HepG2 (cell line): Measurements from ENCODE around the gene TOP2A. TPM values are rescaled to one million over a fixed set of nuclear protein-coding genes. Genes with fewer than 3 reads are reported as not detected.

ENCODE experiments used
- CREB1 ChIP-seq, 2 experiments: fragments of 450-650 bp in 1 of 2; IDR thresholded peaks; 2 replicates each; pipeline ENCODE4 v1.6.1; 2016 to 2017; ENCODE audit warnings: control low read depth in 1 of 2, mild to moderate bottlenecking in 1 of 2, missing compliant biosample characterization in 1 of 2, missing genetic modification characterization in 1 of 2
- MED8 ChIP-seq: sonication (generic); formaldehyde crosslinking; IDR thresholded peaks from 2 replicates; pipeline ENCODE4 v1.8.1; 2023; ENCODE audit warnings: mild to moderate bottlenecking, missing genetic modification reagents; ENCODE audit not compliant: insufficient replicate concordance
- MXD4 ChIP-seq: IDR thresholded peaks from 2 replicates; pipeline ENCODE4 v1.6.1; 2016; ENCODE audit warnings: mild to moderate bottlenecking, missing biosample characterization, missing genetic modification reagents
- NFE2L1 ChIP-seq: sonication (generic); formaldehyde crosslinking; IDR thresholded peaks from 2 replicates; pipeline ENCODE4 v1.4.0; 2020; ENCODE audit warnings: missing genetic modification reagents, mild to moderate bottlenecking, borderline replicate concordance
- POLR2AphosphoS5 ChIP-seq: IDR thresholded peaks from 2 replicates; pipeline ENCODE4 v1.6.1; 2012; ENCODE audit warnings: low read depth, low read length
- POLR2G ChIP-seq: fragments of 200-400 bp; formaldehyde crosslinking; IDR thresholded peaks from 2 replicates; pipeline ENCODE4 v1.6.1; 2018; ENCODE audit warnings: mild to moderate bottlenecking, low read depth, low read length, moderate library complexity
- SMARCE1 ChIP-seq: fragments of 450-650 bp; IDR thresholded peaks from 2 replicates; pipeline ENCODE4 v1.6.1; 2017; ENCODE audit warnings: borderline replicate concordance
- SP2 ChIP-seq: sonication (generic); formaldehyde crosslinking; IDR thresholded peaks from 2 replicates; pipeline ENCODE4 v1.5.1; 2020; ENCODE audit warnings: mild to moderate bottlenecking, missing genetic modification reagents
- ZNF251 ChIP-seq: sonication (generic); formaldehyde crosslinking; IDR thresholded peaks from 2 replicates; pipeline ENCODE4 v1.9.0; 2021; ENCODE audit warnings: mild to moderate bottlenecking, missing genetic modification reagents
- ZNF468 ChIP-seq: sonication (generic); formaldehyde crosslinking; IDR thresholded peaks from 2 replicates; pipeline ENCODE4 v1.8.0; 2022; ENCODE audit warnings: mild to moderate bottlenecking, moderate library complexity, missing genetic modification reagents
- ZNF550 ChIP-seq: sonication (generic); formaldehyde crosslinking; IDR thresholded peaks from 2 replicates; pipeline ENCODE4 v1.4.0; 2020; ENCODE audit warnings: mild to moderate bottlenecking, missing genetic modification reagents, borderline replicate concordance
- polyA plus RNA-seq, 8 experiments: library from polyadenylated mRNA; depleted of rRNA in 3 of 8; stranded (reverse) in 7 of 8; unstranded in 1 of 8; fragments of >200 nt; fragmentation: Illumina TruSeq in 4 of 8; extraction: Trizol in 4 of 8; gene quantifications; 2 replicates each; pipeline versions ENCODE4 v1.2.1 to v1.2.3, GENCODE V29; 2011 to 2016; ENCODE audit warnings: low read depth in 4 of 8, missing spikeins in 1 of 8, mixed read lengths in 1 of 8; ENCODE audit not compliant: insufficient read depth in 1 of 8
- total RNA-seq, 5 experiments: library from RNA; depleted of rRNA; stranded (reverse); fragments of >200 nt; fragmentation: Illumina TruSeq; extraction: Trizol; gene quantifications; 2 replicates each; pipeline ENCODE4 v1.2.3, GENCODE V29; 2016; ENCODE audit warnings: low read depth in 1 of 5
- TF ChIP-seq, protein P1 (sequence below): sonication (generic); formaldehyde crosslinking; IDR thresholded peaks from 2 replicates; pipeline ENCODE4 v1.4.0; 2020; ENCODE audit warnings: mild to moderate bottlenecking, missing genetic modification reagents
- TF ChIP-seq, protein P2 (sequence below): sonication (generic); formaldehyde crosslinking; IDR thresholded peaks from 2 replicates; pipeline ENCODE4 v1.5.1; 2020; ENCODE audit warnings: mild to moderate bottlenecking, missing genetic modification reagents, moderate library complexity
- TF ChIP-seq, protein P3 (sequence below): sonication (generic); formaldehyde crosslinking; IDR thresholded peaks from 2 replicates; pipeline ENCODE4 v1.4.0; 2020; ENCODE audit warnings: mild to moderate bottlenecking, missing genetic modification reagents, borderline replicate concordance
- TF ChIP-seq, protein P4 (sequence below): IDR thresholded peaks from 2 replicates; pipeline ENCODE4 v1.6.1; 2016; ENCODE audit warnings: control low read depth
- TF ChIP-seq, protein P5 (sequence below): sonication (generic); formaldehyde crosslinking; IDR thresholded peaks from 2 replicates; pipeline ENCODE4 v1.5.0; 2020; ENCODE audit warnings: missing genetic modification reagents

The TOP2A gene
- total and polyA plus RNA-seq, 2 of the 13 experiments (the other 11 are each of a cell fraction or from before 2014, with no cell fraction given), result 108 to 327 TPM

DNA sequence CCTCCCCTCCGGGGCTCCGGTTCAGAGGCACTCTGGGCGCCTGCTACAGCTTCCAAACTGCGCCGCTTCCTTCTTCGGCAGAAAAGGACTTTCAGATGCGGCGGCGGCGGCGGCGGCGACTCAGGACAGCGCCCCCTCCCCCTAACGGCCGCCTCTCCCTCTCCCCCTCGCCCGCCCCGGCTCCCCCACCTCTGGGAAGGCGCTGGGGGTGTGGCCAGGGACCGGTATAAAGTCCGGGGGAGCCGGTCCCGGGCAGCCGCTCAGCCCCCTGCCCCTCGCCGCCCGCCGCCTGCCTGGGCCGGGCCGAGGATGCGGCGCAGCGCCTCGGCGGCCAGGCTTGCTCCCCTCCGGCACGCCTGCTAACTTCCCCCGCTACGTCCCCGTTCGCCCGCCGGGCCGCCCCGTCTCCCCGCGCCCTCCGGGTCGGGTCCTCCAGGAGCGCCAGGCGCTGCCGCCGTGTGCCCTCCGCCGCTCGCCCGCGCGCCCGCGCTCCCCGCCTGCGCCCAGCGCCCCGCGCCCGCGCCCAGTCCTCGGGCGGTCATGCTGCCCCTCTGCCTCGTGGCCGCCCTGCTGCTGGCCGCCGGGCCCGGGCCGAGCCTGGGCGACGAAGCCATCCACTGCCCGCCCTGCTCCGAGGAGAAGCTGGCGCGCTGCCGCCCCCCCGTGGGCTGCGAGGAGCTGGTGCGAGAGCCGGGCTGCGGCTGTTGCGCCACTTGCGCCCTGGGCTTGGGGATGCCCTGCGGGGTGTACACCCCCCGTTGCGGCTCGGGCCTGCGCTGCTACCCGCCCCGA is 25.7 kb upstream of the TOP2A start, which contains the start of gene IGFBP4 (continued):
- TF ChIP-seq SP2 (CRISPR knock-in tag) (no peak; the same call in 1 of the 2 replicates), MXD4 (CRISPR knock-in tag) (no peak), SMARCE1 (no peak), POLR2G (0 out of 2 replicates have a peak, but pooled peaks have one; percentile 38), MED8 (CRISPR knock-in tag) (peak; percentile 72), NFE2L1 (no peak; the same call in 1 of the 2 replicates), ZNF550 (CRISPR knock-in tag) (peak; percentile 52; the same call in 1 of the 2 replicates), CREB1 (IDR thresholded peaks at IDR 0.05) (no peak), CREB1 (CRISPR knock-in tag; IDR thresholded peaks at IDR 0.05) (no peak), POLR2AphosphoS5 (no peak), ZNF251 (CRISPR knock-in tag) (0 out of 2 replicates have a peak, but pooled peaks have one; percentile 72), ZNF468 (CRISPR knock-in tag) (peak; percentile 82; the same call in 1 of the 2 replicates)
- TF ChIP-seq, protein P1, sequence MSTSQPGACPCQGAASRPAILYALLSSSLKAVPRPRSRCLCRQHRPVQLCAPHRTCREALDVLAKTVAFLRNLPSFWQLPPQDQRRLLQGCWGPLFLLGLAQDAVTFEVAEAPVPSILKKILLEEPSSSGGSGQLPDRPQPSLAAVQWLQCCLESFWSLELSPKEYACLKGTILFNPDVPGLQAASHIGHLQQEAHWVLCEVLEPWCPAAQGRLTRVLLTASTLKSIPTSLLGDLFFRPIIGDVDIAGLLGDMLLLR (CRISPR knock-in tag), result peak; percentile 70
- TF ChIP-seq, protein P2, sequence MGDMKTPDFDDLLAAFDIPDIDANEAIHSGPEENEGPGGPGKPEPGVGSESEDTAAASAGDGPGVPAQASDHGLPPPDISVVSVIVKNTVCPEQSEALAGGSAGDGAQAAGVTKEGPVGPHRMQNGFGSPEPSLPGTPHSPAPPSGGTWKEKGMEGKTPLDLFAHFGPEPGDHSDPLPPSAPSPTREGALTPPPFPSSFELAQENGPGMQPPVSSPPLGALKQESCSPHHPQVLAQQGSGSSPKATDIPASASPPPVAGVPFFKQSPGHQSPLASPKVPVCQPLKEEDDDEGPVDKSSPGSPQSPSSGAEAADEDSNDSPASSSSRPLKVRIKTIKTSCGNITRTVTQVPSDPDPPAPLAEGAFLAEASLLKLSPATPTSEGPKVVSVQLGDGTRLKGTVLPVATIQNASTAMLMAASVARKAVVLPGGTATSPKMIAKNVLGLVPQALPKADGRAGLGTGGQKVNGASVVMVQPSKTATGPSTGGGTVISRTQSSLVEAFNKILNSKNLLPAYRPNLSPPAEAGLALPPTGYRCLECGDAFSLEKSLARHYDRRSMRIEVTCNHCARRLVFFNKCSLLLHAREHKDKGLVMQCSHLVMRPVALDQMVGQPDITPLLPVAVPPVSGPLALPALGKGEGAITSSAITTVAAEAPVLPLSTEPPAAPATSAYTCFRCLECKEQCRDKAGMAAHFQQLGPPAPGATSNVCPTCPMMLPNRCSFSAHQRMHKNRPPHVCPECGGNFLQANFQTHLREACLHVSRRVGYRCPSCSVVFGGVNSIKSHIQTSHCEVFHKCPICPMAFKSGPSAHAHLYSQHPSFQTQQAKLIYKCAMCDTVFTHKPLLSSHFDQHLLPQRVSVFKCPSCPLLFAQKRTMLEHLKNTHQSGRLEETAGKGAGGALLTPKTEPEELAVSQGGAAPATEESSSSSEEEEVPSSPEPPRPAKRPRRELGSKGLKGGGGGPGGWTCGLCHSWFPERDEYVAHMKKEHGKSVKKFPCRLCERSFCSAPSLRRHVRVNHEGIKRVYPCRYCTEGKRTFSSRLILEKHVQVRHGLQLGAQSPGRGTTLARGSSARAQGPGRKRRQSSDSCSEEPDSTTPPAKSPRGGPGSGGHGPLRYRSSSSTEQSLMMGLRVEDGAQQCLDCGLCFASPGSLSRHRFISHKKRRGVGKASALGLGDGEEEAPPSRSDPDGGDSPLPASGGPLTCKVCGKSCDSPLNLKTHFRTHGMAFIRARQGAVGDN (CRISPR knock-in tag), result peak; percentile 93
- TF ChIP-seq, protein P3, sequence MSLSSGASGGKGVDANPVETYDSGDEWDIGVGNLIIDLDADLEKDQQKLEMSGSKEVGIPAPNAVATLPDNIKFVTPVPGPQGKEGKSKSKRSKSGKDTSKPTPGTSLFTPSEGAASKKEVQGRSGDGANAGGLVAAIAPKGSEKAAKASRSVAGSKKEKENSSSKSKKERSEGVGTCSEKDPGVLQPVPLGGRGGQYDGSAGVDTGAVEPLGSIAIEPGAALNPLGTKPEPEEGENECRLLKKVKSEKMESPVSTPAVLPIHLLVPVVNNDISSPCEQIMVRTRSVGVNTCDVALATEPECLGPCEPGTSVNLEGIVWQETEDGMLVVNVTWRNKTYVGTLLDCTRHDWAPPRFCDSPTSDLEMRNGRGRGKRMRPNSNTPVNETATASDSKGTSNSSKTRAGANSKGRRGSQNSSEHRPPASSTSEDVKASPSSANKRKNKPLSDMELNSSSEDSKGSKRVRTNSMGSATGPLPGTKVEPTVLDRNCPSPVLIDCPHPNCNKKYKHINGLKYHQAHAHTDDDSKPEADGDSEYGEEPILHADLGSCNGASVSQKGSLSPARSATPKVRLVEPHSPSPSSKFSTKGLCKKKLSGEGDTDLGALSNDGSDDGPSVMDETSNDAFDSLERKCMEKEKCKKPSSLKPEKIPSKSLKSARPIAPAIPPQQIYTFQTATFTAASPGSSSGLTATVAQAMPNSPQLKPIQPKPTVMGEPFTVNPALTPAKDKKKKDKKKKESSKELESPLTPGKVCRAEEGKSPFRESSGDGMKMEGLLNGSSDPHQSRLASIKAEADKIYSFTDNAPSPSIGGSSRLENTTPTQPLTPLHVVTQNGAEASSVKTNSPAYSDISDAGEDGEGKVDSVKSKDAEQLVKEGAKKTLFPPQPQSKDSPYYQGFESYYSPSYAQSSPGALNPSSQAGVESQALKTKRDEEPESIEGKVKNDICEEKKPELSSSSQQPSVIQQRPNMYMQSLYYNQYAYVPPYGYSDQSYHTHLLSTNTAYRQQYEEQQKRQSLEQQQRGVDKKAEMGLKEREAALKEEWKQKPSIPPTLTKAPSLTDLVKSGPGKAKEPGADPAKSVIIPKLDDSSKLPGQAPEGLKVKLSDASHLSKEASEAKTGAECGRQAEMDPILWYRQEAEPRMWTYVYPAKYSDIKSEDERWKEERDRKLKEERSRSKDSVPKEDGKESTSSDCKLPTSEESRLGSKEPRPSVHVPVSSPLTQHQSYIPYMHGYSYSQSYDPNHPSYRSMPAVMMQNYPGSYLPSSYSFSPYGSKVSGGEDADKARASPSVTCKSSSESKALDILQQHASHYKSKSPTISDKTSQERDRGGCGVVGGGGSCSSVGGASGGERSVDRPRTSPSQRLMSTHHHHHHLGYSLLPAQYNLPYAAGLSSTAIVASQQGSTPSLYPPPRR (CRISPR knock-in tag), result 0 out of 2 replicates have a peak, but pooled peaks have one; percentile 41
- TF ChIP-seq, protein P4, sequence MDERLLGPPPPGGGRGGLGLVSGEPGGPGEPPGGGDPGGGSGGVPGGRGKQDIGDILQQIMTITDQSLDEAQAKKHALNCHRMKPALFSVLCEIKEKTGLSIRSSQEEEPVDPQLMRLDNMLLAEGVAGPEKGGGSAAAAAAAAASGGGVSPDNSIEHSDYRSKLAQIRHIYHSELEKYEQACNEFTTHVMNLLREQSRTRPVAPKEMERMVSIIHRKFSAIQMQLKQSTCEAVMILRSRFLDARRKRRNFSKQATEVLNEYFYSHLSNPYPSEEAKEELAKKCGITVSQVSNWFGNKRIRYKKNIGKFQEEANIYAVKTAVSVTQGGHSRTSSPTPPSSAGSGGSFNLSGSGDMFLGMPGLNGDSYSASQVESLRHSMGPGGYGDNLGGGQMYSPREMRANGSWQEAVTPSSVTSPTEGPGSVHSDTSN (CRISPR knock-in tag), result no peak
- TF ChIP-seq, protein P5, sequence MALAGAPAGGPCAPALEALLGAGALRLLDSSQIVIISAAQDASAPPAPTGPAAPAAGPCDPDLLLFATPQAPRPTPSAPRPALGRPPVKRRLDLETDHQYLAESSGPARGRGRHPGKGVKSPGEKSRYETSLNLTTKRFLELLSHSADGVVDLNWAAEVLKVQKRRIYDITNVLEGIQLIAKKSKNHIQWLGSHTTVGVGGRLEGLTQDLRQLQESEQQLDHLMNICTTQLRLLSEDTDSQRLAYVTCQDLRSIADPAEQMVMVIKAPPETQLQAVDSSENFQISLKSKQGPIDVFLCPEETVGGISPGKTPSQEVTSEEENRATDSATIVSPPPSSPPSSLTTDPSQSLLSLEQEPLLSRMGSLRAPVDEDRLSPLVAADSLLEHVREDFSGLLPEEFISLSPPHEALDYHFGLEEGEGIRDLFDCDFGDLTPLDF (CRISPR knock-in tag), result peak; percentile 42; the same call in 1 of the 2 replicates
